Heart left ventricle (tissue), 16 donors: ENCODE results near the gene FTO. TPM values are rescaled to one million over a fixed set of nuclear protein-coding genes. Genes with fewer than 3 reads are reported as not detected.

ENCODE experiments used
- ATAC-seq, 4 donors: fragments of 200-7000 bp; cut with Tn5 transposase; one replicate each; pipeline ENCODE4 v1.9.1; 2020 to 2022; ENCODE audit warnings: moderate library complexity in 4 of 4, mild to moderate bottlenecking in 3 of 4, moderate number of reproducible peaks in 1 of 4
- DNase-seq, 5 donors: peaks; one replicate each; pipeline ENCODE4 v3.0.0-alpha.2; 2020
- H3K27ac ChIP-seq, 12 donors: fragments of 200-600 bp; sonication (generic) in 4 of 12; one replicate each; pipeline versions ENCODE4 v1.5.0 to v1.8.0; 2016 to 2022; ENCODE audit warnings: mild to moderate bottlenecking in 2 of 12
- H3K27me3 ChIP-seq, 9 donors: fragments of 200-600 bp; sonication (generic) in 2 of 9; one replicate each; pipeline versions ENCODE4 v1.5.1 to v1.8.0; 2016 to 2022; ENCODE audit warnings: mild to moderate bottlenecking in 3 of 9
- H3K36me3 ChIP-seq, 9 donors: fragments of 200-600 bp; sonication (generic) in 2 of 9; one replicate each; pipeline versions ENCODE4 v1.5.0 to v1.8.0; 2018 to 2022; ENCODE audit warnings: mild to moderate bottlenecking in 2 of 9
- H3K4me1 ChIP-seq, 12 donors: fragments of 200-600 bp; sonication (generic) in 4 of 12; one replicate each; pipeline versions ENCODE4 v1.5.0 to v1.8.0; 2016 to 2022; ENCODE audit warnings: mild to moderate bottlenecking in 3 of 12
- H3K4me3 ChIP-seq, 12 donors: fragments of 200-600 bp; sonication (generic) in 4 of 12; one replicate each; pipeline versions ENCODE4 v1.5.0 to v1.8.0; 2017 to 2022; ENCODE audit warnings: mild to moderate bottlenecking in 9 of 12, moderate library complexity in 4 of 12
- H3K9me3 ChIP-seq, 12 donors: fragments of 200-600 bp; sonication (generic) in 4 of 12; one replicate each; pipeline versions ENCODE4 v1.5.0 to v1.8.0; 2016 to 2022; ENCODE audit warnings: mild to moderate bottlenecking in 1 of 12
- POLR2A ChIP-seq, 2 donors: fragments of 450-650 bp; IDR thresholded peaks; one replicate each; pipeline ENCODE4 v1.6.1; 2017; ENCODE audit warnings: antibody characterized with exemption in 2 of 2, mild to moderate bottlenecking in 2 of 2, moderate library complexity in 2 of 2
- WGBS, 4 donors: extraction: QIAGEN DNeasy Blood & Tissue Kit in 2 of 4; methylation state at CpG; one replicate each; pipeline versions ENCODE4 v1.1.5 to v1.1.7; 2013 to 2018; 5-methylcytosine and 5-hydroxymethylcytosine counted together
- intact Hi-C, 10 donors: fragments of 100-400 bp; cut with DNase I; formaldehyde crosslinking; loops; one replicate each; pipeline versions ENCODE4 v1.11.1 to v1.14.2; 2022
- polyA plus RNA-seq, 2 donors: library from polyadenylated mRNA; stranded (reverse); fragments of 200-250 nt; gene quantifications; one replicate each; pipeline ENCODE4 v1.2.3, GENCODE V29; 2013
- total RNA-seq, 9 donors: library from RNA; depleted of rRNA in 2 of 9; stranded (reverse); fragments of >200 nt in 2 of 9; fragmentation: NEBNext Ultra II Directional in 3 of 9; extraction: Animal tissue kit (Norgen Biotek cat#: 25700) in 3 of 9; gene quantifications; one replicate each; pipeline versions ENCODE4 v1.1.0 to v1.2.4, GENCODE V29; 2016 to 2023
- TF ChIP-seq, protein P1 (sequence below), 12 donors: fragments of 200-600 bp; sonication (generic) in 4 of 12; IDR thresholded peaks; one replicate each; pipeline versions ENCODE4 v1.5.0 to v1.8.0; 2018 to 2022; ENCODE audit warnings: antibody characterized with exemption in 12 of 12, mild to moderate bottlenecking in 5 of 12
- donor health status: ischemic (EF 13 %, LVEDD 7.1; RV severe dilation, severe dysfunction).
- donor health status: healthy with polysubstance abuse.
- donor health status: DM: no; HTN: yes; CAD: no.
- donor health status: DM: no; HTN: no; CAD: no.
- donor health status: ischemic (EF 25% LVEDD 6.9; RV normal size, moderate dysfunction).
- donor health status: ischemic (EF 25% LVEDD 5.7; RV mildly dilated, moderate dysfunction).
- donor health status: healthy.
- donor health status: DM: yes; HTN: yes; CAD: no.
- donor health status: ischemic (EF 35%, LVEDD 5.7; RV mildly dilated, moderate dysfunction).
- donor health status: nonischemic (EF 11% LVEDD 7.7; RV severe dilation, severe dysfunction).
- donor health status: DM: yes; HTN: yes; CAD: no.
- donor health status: PGD.
- donor health status: ischemic (EF 29% LVEDD 5.4; RV normal size, mild dysfunction).
- donor health status: nonischemic (EF 23%, LVEDD 6.1; RV moderate dilation, normal function).

The FTO gene
- total and polyA plus RNA-seq, 11 donors = 11.8 to 105 (median 86.8) TPM

DNA sequence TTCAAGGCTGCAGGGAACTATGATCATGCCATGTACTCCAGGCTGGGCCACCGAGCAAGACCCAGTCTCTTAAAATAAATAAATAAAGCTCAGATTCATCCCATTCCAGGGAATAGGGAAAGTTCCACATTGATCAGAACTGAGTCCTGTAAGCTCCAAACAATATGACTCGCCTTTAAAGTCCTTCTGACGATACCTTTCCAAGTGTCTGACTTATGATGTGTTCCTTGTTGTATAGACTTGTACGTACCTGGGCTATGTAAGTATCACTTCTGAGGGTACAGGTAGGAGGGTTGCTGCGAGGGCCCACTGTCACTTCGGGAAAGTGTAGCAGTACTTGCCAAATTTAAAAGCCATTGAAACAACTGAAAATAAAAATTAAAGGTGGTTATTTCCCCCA is 329.8 kb downstream of the FTO start:
- intact Hi-C loops = no loop called here
- no peaks in the 10 kb centered on the region for H3K27me3 ChIP-seq
- WGBS, 4 donors = 96 to 98% (median 97%) methylated on average over 6 of the region's 6 CpGs
- TF ChIP-seq, protein P1, sequence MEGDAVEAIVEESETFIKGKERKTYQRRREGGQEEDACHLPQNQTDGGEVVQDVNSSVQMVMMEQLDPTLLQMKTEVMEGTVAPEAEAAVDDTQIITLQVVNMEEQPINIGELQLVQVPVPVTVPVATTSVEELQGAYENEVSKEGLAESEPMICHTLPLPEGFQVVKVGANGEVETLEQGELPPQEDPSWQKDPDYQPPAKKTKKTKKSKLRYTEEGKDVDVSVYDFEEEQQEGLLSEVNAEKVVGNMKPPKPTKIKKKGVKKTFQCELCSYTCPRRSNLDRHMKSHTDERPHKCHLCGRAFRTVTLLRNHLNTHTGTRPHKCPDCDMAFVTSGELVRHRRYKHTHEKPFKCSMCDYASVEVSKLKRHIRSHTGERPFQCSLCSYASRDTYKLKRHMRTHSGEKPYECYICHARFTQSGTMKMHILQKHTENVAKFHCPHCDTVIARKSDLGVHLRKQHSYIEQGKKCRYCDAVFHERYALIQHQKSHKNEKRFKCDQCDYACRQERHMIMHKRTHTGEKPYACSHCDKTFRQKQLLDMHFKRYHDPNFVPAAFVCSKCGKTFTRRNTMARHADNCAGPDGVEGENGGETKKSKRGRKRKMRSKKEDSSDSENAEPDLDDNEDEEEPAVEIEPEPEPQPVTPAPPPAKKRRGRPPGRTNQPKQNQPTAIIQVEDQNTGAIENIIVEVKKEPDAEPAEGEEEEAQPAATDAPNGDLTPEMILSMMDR (IDR thresholded peaks at IDR 0.05) = no peak
- no peak for TF ChIP-seq POLR2A (IDR thresholded peaks at IDR 0.05)
- no peak overlapping the region for H3K27ac ChIP-seq
- no peak overlapping the region for H3K4me3 ChIP-seq
- no peak for DNase-seq
- no peaks in the 10 kb centered on the region for H3K36me3 ChIP-seq
- ATAC-seq = no peak
- H3K9me3 ChIP-seq = peaks cover 0 to 16% (median 5%) of the 10 kb centered on the region in 12 donors
- no peaks in the 10 kb centered on the region for H3K4me1 ChIP-seq

DNA sequence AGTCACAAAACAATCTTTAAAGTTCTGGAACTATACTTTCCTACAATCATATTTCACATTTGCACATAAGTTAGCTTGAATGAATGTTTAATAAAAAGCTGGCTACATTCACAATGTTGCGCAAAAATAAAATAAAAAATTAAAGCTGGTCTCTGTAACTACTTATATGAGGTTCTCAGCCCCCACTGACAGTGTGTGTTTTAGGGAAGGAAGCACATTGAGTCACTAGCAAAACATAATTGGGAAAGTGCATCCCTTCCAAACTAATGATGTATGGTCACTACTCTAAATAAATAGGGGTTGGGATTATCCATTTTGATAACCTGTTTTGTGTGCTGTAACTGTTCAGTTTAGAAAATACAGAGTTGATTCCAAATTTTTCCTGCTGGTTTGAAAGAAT is 330.7 kb downstream of the FTO start:
- ATAC-seq (no peak), DNase-seq (no peak)
- no peaks in the 10 kb centered on the region for H3K36me3 ChIP-seq
- H3K27ac ChIP-seq = no peak overlapping the region
- H3K9me3 ChIP-seq = peaks cover 0 to 16% (median 5%) of the 10 kb centered on the region in 12 donors
- 93 to 100% (median 98%) methylated on average over 1 of the region's 1 CpG for WGBS, 4 donors
- intact Hi-C loops = no loop called here
- TF ChIP-seq POLR2A (IDR thresholded peaks at IDR 0.05) = no peak
- TF ChIP-seq, protein P1 (IDR thresholded peaks at IDR 0.05) = no peak
- H3K4me3 ChIP-seq = no peak overlapping the region
- H3K27me3 ChIP-seq = no peaks in the 10 kb centered on the region
- no peaks in the 10 kb centered on the region for H3K4me1 ChIP-seq

DNA sequence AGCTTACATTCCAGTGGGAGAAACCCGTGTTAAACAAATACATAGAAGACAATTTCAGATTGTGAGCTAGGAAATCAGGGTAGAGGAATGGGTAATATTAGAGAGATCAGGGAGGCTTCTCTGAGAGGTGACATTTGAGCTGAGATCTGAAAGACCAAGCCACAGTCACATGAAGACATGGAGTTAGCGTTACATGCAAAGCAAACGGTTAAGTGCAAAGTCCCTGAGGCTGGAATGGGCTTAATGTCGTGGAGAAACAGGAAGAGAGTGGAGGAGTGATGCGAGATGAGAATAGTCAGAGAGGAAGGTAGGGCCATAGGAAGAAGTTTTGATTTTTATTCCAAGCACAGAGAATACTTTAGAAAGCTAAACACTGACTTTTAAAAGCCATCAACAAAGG is 336.5 kb downstream of the FTO start:
- 72 to 92% (median 86%) methylated on average over 5 of the region's 5 CpGs for WGBS, 4 donors
- H3K4me1 ChIP-seq = no peaks in the 10 kb centered on the region
- H3K36me3 ChIP-seq = no peaks in the 10 kb centered on the region
- DNase-seq (no peak), ATAC-seq (no peak)
- intact Hi-C loops = no loop called here
- TF ChIP-seq, protein P1 (IDR thresholded peaks at IDR 0.05) = no peak
- TF ChIP-seq POLR2A (IDR thresholded peaks at IDR 0.05) = no peak
- H3K27me3 ChIP-seq = no peaks in the 10 kb centered on the region
- H3K9me3 ChIP-seq = no peaks in the 10 kb centered on the region
- H3K27ac ChIP-seq = no peak overlapping the region
- no peak overlapping the region for H3K4me3 ChIP-seq

DNA sequence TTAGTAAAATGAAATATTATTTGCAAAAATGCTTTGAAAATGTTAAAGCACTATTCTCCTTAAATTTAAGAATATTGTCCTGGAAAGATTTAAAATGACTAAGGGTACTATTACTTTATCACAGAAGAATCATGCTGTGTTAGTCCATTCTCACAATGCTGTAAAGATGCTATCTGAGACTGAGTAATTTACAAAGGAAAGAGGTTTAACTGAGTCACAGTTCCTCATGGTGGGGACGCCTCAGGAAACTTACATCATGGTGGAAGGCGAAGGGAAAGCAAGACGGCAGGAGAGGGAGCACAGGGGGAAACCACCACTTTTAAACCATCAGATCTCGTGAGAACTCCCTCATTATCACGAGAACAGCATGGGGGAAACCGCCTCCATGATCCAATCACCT is 337.0 kb downstream of the FTO start:
- 74 to 94% (median 92%) methylated on average over 6 of the region's 6 CpGs for WGBS, 4 donors

More for the DNA sequence above, 337.0 kb downstream of the FTO start:
- ATAC-seq (no peak), DNase-seq (no peak)
- Histone ChIP-seq H3K27ac (no peak overlapping the region), H3K36me3 (no peaks in the 10 kb centered on the region), H3K9me3 (no peaks in the 10 kb centered on the region), H3K27me3 (no peaks in the 10 kb centered on the region), H3K4me1 (no peaks in the 10 kb centered on the region), H3K4me3 (no peak overlapping the region)
- intact Hi-C loops = no loop called here
- TF ChIP-seq, protein P1 (IDR thresholded peaks at IDR 0.05) = no peak
